ENCODE data around the gene MRNIP.

GRCh38 chr5:179798144-179798770 lies 60.4 kb downstream of the MRNIP start:
- TF ChIP-seq EZH2 (IDR thresholded peaks at IDR 0.05; ENCODE audit: low read length, unreplicated experiment) (no peak), EZH2phosphoT487 (IDR thresholded peaks at IDR 0.05; ENCODE audit: borderline replicate concordance, low read length) (no peak), CTCF (conservative IDR thresholded peaks at IDR 0.05; ENCODE audit: low read depth, low read length) (no peak)
